GM23338 (cell line): ENCODE data around the gene GSTK1. TPM values are rescaled to one million over a fixed set of nuclear protein-coding genes. Genes with fewer than 3 reads are reported as not detected.

Experiments
- ATAC-seq: fragments of 200-7000 bp; cut with Tn5 transposase; 3 replicates; pipeline ENCODE4 v1.9.1; 2020
- DNase-seq: peaks from one replicate; pipeline ENCODE4 v3.0.0-alpha.2; 2015; ENCODE audit warnings: low spot score
- H2AFZ ChIP-seq: fragments of 200-600 bp; sonication (generic); 2 replicates; pipeline ENCODE4 v1.8.0; 2016; ENCODE audit warnings: antibody characterized with exemption, mild to moderate bottlenecking, moderate library complexity
- H3F3A ChIP-seq: fragments of 200-600 bp; sonication (generic); replicated peaks from 2 replicates; pipeline ENCODE4 v1.8.0; 2017; ENCODE audit warnings: antibody characterized with exemption, mixed run types, low read depth
- H3K27ac ChIP-seq: fragments of 200-600 bp; sonication (generic); 2 replicates; pipeline ENCODE4 v1.6.1; 2016; ENCODE audit warnings: low read depth
- H3K27me3 ChIP-seq: fragments of 200-600 bp; sonication (generic); 2 replicates; pipeline ENCODE4 v1.8.0; 2016; ENCODE audit warnings: mild to moderate bottlenecking, mixed run types, moderate library complexity; ENCODE audit not compliant: insufficient read depth
- H3K36me3 ChIP-seq: fragments of 200-600 bp; sonication (generic); 2 replicates; pipeline ENCODE4 v1.8.0; 2016; ENCODE audit warnings: mild to moderate bottlenecking; ENCODE audit not compliant: insufficient read depth
- H3K4me1 ChIP-seq: fragments of 200-600 bp; sonication (generic); 2 replicates; pipeline ENCODE4 v1.8.0; 2016; ENCODE audit warnings: mild to moderate bottlenecking, moderate library complexity; ENCODE audit not compliant: insufficient read depth
- H3K4me2 ChIP-seq: fragments of 200-600 bp; sonication (generic); 2 replicates; pipeline ENCODE4 v1.7.1; 2017; ENCODE audit warnings: mixed run types
- H3K4me3 ChIP-seq: fragments of 200-600 bp; sonication (generic); 2 replicates; pipeline ENCODE4 v1.6.1; 2016; ENCODE audit warnings: mixed run types
- H3K79me2 ChIP-seq: fragments of 200-600 bp; sonication (generic); replicated peaks from 2 replicates; pipeline ENCODE4 v1.8.0; 2017; ENCODE audit warnings: mild to moderate bottlenecking; ENCODE audit not compliant: insufficient read depth
- H3K9me2 ChIP-seq: fragments of 200-600 bp; sonication (generic); 2 replicates; pipeline ENCODE4 v1.8.0; 2017; ENCODE audit not compliant: insufficient read depth
- H4K20me1 ChIP-seq: fragments of 200-600 bp; sonication (generic); replicated peaks from 2 replicates; pipeline ENCODE4 v1.8.0; 2017; ENCODE audit warnings: mild to moderate bottlenecking; ENCODE audit not compliant: insufficient read depth
- H3K27ac Mint-ChIP-seq: 2 replicates; pipeline ENCODE4 v1.8.0; 2020; ENCODE audit warnings: inconsistent platforms, mild to moderate bottlenecking, moderate library complexity, mixed read lengths
- H3K27me3 Mint-ChIP-seq: 3 replicates; pipeline ENCODE4 v1.8.0; 2022; ENCODE audit warnings: low read depth, mild to moderate bottlenecking, moderate library complexity, mixed read lengths, inconsistent platforms; ENCODE audit not compliant: insufficient read depth, poor library complexity
- H3K36me3 Mint-ChIP-seq: 3 replicates; pipeline ENCODE4 v1.8.0; 2021; ENCODE audit warnings: low read depth, mild to moderate bottlenecking, inconsistent platforms, moderate library complexity, mixed read lengths
- H3K4me1 Mint-ChIP-seq: 3 replicates; pipeline ENCODE4 v1.8.0; 2020; ENCODE audit warnings: mild to moderate bottlenecking, inconsistent platforms, mixed read lengths
- H3K4me3 Mint-ChIP-seq: 3 replicates; pipeline ENCODE4 v1.8.0; 2021; ENCODE audit warnings: moderate library complexity, mild to moderate bottlenecking, inconsistent platforms, mixed read lengths
- H3K9me3 Mint-ChIP-seq: 3 replicates; pipeline ENCODE4 v1.8.0; 2020; ENCODE audit warnings: moderate library complexity, mild to moderate bottlenecking, inconsistent platforms, mixed read lengths
- STAT1 ChIP-seq: IDR thresholded peaks from one replicate; pipeline ENCODE4 v1.6.1; 2016; ENCODE audit warnings: antibody characterized with exemption; ENCODE audit not compliant: unreplicated experiment
- ZNF114 ChIP-seq: fragments of 250-450 bp; sonication (Bioruptor Pico); IDR thresholded peaks from 2 replicates; pipeline ENCODE4 v1.5.0; 2020; ENCODE audit warnings: mild to moderate bottlenecking, moderate library complexity
- polyA plus RNA-seq: library from polyadenylated mRNA; unstranded; fragments of >200 nt; fragmentation: Nextera tagmentation; extraction: Ambion mirVana; gene quantifications from 2 replicates; pipeline ENCODE4 v1.2.1, GENCODE V29; 2016
- total RNA-seq: library from RNA; depleted of rRNA; stranded (reverse); fragments of >200 nt; shearing (Covaris generic); gene quantifications from 2 replicates; pipeline ENCODE4 v1.2.3, GENCODE V29; 2014
- TF ChIP-seq, protein P1 (sequence below): fragments of 250-450 bp; sonication (Bioruptor Pico); IDR thresholded peaks from 2 replicates; pipeline ENCODE4 v1.5.0; 2020; ENCODE audit warnings: mild to moderate bottlenecking, moderate library complexity
- TF ChIP-seq, protein P2 (sequence below): IDR thresholded peaks from one replicate; pipeline ENCODE4 v1.6.1; 2018; ENCODE audit warnings: antibody characterized with exemption; ENCODE audit not compliant: unreplicated experiment

Gene GSTK1
- total and polyA plus RNA-seq, 2 experiments from 2014 or later, result 26.4 to 27.5 TPM

DNA sequence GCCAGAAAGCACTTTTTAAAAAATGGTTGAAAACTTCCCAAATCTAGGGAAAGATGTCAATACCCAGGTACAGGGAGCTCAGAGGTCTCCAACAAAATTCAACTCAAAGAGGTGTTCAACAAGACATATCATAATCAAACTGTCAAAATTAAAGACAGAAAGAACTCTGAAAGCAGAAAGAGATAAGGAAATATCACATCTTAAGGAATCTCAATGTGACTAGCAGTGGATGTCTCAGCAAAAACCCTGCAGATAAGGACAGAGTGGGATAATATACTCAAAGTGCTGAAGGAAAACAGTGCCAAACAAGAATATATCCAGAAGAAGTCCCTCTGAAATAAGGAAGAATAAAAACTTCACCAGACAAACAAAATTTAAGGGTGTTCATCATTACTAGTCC is 13.0 kb upstream of the GSTK1 start:
- Histone ChIP-seq H2AFZ (no peak overlapping the region), H3K79me2 (no peaks in the 10 kb centered on the region), H4K20me1 (no peaks in the 10 kb centered on the region), H3K4me2 (no peak overlapping the region), H3K36me3 (no peaks in the 10 kb centered on the region), H3K9me2 (no peaks in the 10 kb centered on the region), H3K4me3 (no peak overlapping the region), H3K27ac (no peak overlapping the region), H3K4me1 (no peaks in the 10 kb centered on the region), H3F3A (no peaks in the 10 kb centered on the region), H3K27me3 (no peaks in the 10 kb centered on the region)
- DNase-seq (no peak), ATAC-seq (no peak)
- H3K36me3 Mint-ChIP-seq, result no peaks in the 10 kb centered on the region
- H3K4me1 Mint-ChIP-seq, result no peaks in the 10 kb centered on the region
- no peaks in the 10 kb centered on the region for H3K27me3 Mint-ChIP-seq
- TF ChIP-seq STAT1, result no peak
- TF ChIP-seq, protein P1, sequence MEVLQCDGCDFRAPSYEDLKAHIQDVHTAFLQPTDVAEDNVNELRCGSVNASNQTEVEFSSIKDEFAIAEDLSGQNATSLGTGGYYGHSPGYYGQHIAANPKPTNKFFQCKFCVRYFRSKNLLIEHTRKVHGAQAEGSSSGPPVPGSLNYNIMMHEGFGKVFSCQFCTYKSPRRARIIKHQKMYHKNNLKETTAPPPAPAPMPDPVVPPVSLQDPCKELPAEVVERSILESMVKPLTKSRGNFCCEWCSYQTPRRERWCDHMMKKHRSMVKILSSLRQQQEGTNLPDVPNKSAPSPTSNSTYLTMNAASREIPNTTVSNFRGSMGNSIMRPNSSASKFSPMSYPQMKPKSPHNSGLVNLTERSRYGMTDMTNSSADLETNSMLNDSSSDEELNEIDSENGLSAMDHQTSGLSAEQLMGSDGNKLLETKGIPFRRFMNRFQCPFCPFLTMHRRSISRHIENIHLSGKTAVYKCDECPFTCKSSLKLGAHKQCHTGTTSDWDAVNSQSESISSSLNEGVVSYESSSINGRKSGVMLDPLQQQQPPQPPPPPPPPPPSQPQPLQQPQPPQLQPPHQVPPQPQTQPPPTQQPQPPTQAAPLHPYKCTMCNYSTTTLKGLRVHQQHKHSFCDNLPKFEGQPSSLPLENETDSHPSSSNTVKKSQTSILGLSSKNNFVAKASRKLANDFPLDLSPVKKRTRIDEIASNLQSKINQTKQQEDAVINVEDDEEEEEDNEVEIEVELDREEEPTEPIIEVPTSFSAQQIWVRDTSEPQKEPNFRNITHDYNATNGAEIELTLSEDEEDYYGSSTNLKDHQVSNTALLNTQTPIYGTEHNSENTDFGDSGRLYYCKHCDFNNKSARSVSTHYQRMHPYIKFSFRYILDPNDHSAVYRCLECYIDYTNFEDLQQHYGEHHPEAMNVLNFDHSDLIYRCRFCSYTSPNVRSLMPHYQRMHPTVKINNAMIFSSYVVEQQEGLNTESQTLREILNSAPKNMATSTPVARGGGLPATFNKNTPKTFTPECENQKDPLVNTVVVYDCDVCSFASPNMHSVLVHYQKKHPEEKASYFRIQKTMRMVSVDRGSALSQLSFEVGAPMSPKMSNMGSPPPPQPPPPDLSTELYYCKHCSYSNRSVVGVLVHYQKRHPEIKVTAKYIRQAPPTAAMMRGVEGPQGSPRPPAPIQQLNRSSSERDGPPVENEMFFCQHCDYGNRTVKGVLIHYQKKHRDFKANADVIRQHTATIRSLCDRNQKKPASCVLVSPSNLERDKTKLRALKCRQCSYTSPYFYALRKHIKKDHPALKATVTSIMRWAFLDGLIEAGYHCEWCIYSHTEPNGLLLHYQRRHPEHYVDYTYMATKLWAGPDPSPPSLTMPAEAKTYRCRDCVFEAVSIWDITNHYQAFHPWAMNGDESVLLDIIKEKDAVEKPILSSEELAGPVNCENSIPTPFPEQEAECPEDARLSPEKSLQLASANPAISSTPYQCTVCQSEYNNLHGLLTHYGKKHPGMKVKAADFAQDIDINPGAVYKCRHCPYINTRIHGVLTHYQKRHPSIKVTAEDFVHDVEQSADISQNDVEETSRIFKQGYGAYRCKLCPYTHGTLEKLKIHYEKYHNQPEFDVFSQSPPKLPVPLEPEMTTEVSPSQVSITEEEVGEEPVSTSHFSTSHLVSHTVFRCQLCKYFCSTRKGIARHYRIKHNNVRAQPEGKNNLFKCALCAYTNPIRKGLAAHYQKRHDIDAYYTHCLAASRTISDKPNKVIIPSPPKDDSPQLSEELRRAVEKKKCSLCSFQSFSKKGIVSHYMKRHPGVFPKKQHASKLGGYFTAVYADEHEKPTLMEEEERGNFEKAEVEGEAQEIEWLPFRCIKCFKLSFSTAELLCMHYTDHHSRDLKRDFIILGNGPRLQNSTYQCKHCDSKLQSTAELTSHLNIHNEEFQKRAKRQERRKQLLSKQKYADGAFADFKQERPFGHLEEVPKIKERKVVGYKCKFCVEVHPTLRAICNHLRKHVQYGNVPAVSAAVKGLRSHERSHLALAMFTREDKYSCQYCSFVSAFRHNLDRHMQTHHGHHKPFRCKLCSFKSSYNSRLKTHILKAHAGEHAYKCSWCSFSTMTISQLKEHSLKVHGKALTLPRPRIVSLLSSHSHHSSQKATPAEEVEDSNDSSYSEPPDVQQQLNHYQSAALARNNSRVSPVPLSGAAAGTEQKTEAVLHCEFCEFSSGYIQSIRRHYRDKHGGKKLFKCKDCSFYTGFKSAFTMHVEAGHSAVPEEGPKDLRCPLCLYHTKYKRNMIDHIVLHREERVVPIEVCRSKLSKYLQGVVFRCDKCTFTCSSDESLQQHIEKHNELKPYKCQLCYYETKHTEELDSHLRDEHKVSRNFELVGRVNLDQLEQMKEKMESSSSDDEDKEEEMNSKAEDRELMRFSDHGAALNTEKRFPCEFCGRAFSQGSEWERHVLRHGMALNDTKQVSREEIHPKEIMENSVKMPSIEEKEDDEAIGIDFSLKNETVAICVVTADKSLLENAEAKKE (CRISPR knock-in tag), result no peak
- TF ChIP-seq, protein P2, sequence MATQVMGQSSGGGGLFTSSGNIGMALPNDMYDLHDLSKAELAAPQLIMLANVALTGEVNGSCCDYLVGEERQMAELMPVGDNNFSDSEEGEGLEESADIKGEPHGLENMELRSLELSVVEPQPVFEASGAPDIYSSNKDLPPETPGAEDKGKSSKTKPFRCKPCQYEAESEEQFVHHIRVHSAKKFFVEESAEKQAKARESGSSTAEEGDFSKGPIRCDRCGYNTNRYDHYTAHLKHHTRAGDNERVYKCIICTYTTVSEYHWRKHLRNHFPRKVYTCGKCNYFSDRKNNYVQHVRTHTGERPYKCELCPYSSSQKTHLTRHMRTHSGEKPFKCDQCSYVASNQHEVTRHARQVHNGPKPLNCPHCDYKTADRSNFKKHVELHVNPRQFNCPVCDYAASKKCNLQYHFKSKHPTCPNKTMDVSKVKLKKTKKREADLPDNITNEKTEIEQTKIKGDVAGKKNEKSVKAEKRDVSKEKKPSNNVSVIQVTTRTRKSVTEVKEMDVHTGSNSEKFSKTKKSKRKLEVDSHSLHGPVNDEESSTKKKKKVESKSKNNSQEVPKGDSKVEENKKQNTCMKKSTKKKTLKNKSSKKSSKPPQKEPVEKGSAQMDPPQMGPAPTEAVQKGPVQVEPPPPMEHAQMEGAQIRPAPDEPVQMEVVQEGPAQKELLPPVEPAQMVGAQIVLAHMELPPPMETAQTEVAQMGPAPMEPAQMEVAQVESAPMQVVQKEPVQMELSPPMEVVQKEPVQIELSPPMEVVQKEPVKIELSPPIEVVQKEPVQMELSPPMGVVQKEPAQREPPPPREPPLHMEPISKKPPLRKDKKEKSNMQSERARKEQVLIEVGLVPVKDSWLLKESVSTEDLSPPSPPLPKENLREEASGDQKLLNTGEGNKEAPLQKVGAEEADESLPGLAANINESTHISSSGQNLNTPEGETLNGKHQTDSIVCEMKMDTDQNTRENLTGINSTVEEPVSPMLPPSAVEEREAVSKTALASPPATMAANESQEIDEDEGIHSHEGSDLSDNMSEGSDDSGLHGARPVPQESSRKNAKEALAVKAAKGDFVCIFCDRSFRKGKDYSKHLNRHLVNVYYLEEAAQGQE, result no peak
- no peak for TF ChIP-seq ZNF114
- H3K4me3 Mint-ChIP-seq, result no peak overlapping the region
- no peaks in the 10 kb centered on the region for H3K9me3 Mint-ChIP-seq
- H3K27ac Mint-ChIP-seq, result no peak overlapping the region
